HG02981 (cell line): ENCODE results near the gene NECAB3.

Experiments used
- ATAC-seq: cut with Tn5 transposase; IDR thresholded peaks from one replicate; pipeline ENCODE4 v1.9.1; 2021; ENCODE audit warnings: mild to moderate bottlenecking, moderate library complexity; ENCODE audit not compliant: unreplicated experiment

The NECAB3 gene

DNA sequence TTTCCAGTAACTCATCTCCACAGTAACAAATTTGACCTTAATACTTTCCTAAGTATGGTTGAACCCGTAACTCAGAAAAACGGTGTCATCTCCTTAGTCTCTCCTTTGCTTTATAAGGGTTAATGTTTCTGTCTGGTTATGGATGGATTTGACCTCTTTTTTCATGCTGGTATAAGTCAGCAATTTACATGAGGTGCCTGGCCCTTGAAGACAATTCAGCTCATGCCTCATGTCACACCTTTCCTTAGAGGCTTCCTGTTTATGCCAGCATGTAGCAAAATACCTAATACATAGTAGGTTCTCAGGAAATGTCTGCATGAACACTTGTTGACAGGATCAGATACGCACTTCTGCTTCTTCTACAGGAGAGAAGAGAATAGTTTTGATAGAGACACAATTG lies 49.8 kb downstream of the NECAB3 start:
- ATAC-seq: no peak

- no peak for ATAC-seq
These were observed 51.4 kb downstream of the NECAB3 start for GRCh38 chr20:33622705-33623365.

DNA sequence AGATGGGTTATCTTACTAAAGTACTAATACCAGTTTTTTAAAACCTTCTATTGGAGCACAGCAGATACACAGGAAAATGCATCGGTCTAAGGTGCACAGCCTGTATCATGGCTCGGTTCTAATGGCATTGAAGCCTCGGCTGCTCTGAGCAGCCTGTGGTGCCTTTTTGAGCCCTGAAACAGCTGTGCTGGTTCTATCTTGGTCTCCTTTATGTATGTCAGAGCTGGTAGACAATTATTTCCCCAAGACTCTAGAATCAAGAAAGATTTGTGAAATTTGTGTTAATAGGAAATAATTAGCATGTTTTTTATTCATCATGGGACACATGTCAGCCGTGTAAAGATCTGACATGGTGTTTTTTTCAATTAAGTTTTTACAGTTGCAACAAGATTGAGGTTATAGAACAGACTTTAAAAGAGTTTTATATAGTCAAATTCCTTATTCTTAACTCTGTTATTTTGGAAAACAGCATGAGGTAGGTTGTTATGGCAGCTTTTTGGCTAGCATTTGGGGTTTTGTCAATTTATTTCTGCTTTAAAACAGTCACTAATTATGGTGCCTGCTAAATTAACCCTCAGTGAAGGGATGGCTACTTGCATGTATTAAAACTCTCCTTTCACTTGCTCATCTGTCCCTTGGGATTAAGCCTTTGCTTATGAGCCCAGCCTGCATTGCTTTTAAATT lies 52.4 kb downstream of the NECAB3 start:
- ATAC-seq: no peak

- no peak for ATAC-seq
These were observed 62.2 kb downstream of the NECAB3 start for GRCh38 chr20:33612001-33612400.

GRCh38 chr20:33611106-33611505 lies 63.1 kb downstream of the NECAB3 start:
- ATAC-seq: no peak

DNA sequence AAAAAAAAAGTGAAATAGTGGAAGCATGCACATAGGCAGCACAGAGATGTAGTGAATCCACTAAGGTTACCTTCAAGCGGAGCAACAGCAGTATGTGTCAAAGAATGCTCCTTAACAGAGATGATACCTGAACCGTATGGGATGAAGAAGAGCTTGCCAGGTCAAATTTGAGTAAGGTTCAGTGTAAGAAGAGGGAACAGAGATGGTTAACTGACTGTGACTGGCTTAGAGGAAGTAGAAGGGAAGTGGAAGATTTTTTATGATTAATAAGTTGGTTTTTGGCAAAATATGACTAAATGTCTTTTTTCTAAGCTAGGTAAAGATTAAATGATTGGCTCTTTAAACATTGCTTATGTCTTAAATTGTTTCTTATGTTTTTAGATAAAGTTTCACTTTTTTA lies 64.7 kb downstream of the NECAB3 start:
- ATAC-seq: no peak
